GM12801 (cell line): ENCODE measurements around the gene MYBPH.

Source experiments
- CTCF ChIP-seq: IDR thresholded peaks from one replicate; pipeline ENCODE4 v1.5.1; 2011; ENCODE audit warnings: control low read depth; ENCODE audit not compliant: insufficient read length; ENCODE audit errors: extremely low read depth

MYBPH gene

GRCh38 chr1:203199816-203200571 lies 24.4 kb upstream of the MYBPH start:
- no peak for TF ChIP-seq CTCF

- no peak for TF ChIP-seq CTCF
Measured at GRCh38 chr1:203199481-203199815, 23.8 kb upstream of the MYBPH start.

DNA sequence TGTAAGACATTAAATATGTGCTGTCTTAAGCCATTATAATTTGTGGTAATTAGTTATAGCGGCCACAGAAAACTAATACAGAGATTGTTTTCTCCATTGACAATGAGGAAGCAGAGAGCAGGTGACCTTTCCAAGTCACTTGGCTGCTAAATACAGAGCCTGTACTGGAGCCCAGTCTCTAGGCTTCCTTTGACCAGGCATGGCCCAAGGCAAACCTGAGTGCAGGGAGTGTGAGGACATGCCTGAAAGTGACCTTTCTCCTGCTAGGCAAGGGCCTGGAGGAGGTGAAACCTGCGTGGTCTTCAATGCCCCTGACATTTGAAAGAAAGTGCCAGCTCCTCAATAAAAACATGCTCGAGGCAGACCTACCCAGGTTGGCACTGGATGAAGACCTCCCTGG lies 23.4 kb upstream of the MYBPH start:
- TF ChIP-seq CTCF: no peak

- TF ChIP-seq CTCF: no peak
Measured at GRCh38 chr1:203197625-203198024, 22.0 kb upstream of the MYBPH start.

DNA sequence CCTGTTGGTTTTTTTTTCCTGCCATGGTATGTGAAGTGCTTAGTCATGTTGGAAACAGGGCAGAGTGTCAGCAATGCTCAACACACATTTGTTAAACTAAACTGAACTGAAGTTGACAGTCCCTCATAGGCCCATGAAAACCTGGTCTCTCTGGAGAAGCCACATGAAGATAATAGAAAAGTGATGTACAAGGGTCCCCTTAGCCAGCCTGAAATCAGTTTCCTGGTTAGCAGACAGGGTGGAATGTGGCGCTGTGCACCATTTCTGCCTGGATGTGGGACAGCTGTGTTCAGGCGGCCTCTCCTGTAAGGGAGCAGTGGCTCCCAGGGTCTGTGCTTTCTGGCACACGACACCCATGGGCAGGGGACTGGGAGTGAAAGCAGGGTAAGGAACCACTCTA lies 20.7 kb upstream of the MYBPH start:
- no peak for TF ChIP-seq CTCF

GRCh38 chr1:203190949-203191348 lies 15.3 kb upstream of the MYBPH start:
- TF ChIP-seq CTCF: no peak

DNA sequence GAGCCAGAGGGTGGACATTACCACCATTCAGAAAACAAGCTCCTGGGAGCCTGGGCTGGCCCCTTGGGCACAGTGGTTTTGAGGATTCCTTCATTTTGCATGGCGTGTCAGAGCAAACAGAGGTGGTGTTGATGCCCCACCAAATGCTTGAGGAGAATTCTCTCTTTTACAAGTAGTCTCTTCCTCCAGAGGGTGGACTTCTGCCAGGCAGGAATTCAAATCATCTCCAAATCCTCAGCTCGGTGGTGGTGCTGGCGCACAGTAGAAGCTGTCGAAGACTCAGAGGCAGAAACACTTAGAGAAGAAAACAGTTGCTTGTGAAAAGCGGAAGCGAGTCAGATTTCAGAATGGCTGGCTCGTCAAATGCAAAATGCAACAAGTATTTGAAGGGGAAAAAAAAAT lies 14.3 kb upstream of the MYBPH start:
- no peak for TF ChIP-seq CTCF
